GM23338 (cell line): ENCODE data around the gene DACT2. TPM values are rescaled to one million over a fixed set of nuclear protein-coding genes. Genes with fewer than 3 reads are reported as not detected.

Experiments
- ATAC-seq: fragments of 200-7000 bp; cut with Tn5 transposase; 3 replicates; pipeline ENCODE4 v1.9.1; 2020
- DNase-seq: peaks from one replicate; pipeline ENCODE4 v3.0.0-alpha.2; 2015; ENCODE audit warnings: low spot score
- H2AFZ ChIP-seq: fragments of 200-600 bp; sonication (generic); 2 replicates; pipeline ENCODE4 v1.8.0; 2016; ENCODE audit warnings: antibody characterized with exemption, mild to moderate bottlenecking, moderate library complexity
- H3F3A ChIP-seq: fragments of 200-600 bp; sonication (generic); replicated peaks from 2 replicates; pipeline ENCODE4 v1.8.0; 2017; ENCODE audit warnings: antibody characterized with exemption, mixed run types, low read depth
- H3K27ac ChIP-seq: fragments of 200-600 bp; sonication (generic); 2 replicates; pipeline ENCODE4 v1.6.1; 2016; ENCODE audit warnings: low read depth
- H3K27me3 ChIP-seq: fragments of 200-600 bp; sonication (generic); 2 replicates; pipeline ENCODE4 v1.8.0; 2016; ENCODE audit warnings: mild to moderate bottlenecking, mixed run types, moderate library complexity; ENCODE audit not compliant: insufficient read depth
- H3K36me3 ChIP-seq: fragments of 200-600 bp; sonication (generic); 2 replicates; pipeline ENCODE4 v1.8.0; 2016; ENCODE audit warnings: mild to moderate bottlenecking; ENCODE audit not compliant: insufficient read depth
- H3K4me1 ChIP-seq: fragments of 200-600 bp; sonication (generic); 2 replicates; pipeline ENCODE4 v1.8.0; 2016; ENCODE audit warnings: mild to moderate bottlenecking, moderate library complexity; ENCODE audit not compliant: insufficient read depth
- H3K4me2 ChIP-seq: fragments of 200-600 bp; sonication (generic); 2 replicates; pipeline ENCODE4 v1.7.1; 2017; ENCODE audit warnings: mixed run types
- H3K4me3 ChIP-seq: fragments of 200-600 bp; sonication (generic); 2 replicates; pipeline ENCODE4 v1.6.1; 2016; ENCODE audit warnings: mixed run types
- H3K79me2 ChIP-seq: fragments of 200-600 bp; sonication (generic); replicated peaks from 2 replicates; pipeline ENCODE4 v1.8.0; 2017; ENCODE audit warnings: mild to moderate bottlenecking; ENCODE audit not compliant: insufficient read depth
- H3K9me2 ChIP-seq: fragments of 200-600 bp; sonication (generic); 2 replicates; pipeline ENCODE4 v1.8.0; 2017; ENCODE audit not compliant: insufficient read depth
- H4K20me1 ChIP-seq: fragments of 200-600 bp; sonication (generic); replicated peaks from 2 replicates; pipeline ENCODE4 v1.8.0; 2017; ENCODE audit warnings: mild to moderate bottlenecking; ENCODE audit not compliant: insufficient read depth
- H3K27ac Mint-ChIP-seq: 2 replicates; pipeline ENCODE4 v1.8.0; 2020; ENCODE audit warnings: inconsistent platforms, mild to moderate bottlenecking, moderate library complexity, mixed read lengths
- H3K27me3 Mint-ChIP-seq: 3 replicates; pipeline ENCODE4 v1.8.0; 2022; ENCODE audit warnings: low read depth, mild to moderate bottlenecking, moderate library complexity, mixed read lengths, inconsistent platforms; ENCODE audit not compliant: insufficient read depth, poor library complexity
- H3K36me3 Mint-ChIP-seq: 3 replicates; pipeline ENCODE4 v1.8.0; 2021; ENCODE audit warnings: low read depth, mild to moderate bottlenecking, inconsistent platforms, moderate library complexity, mixed read lengths
- H3K4me1 Mint-ChIP-seq: 3 replicates; pipeline ENCODE4 v1.8.0; 2020; ENCODE audit warnings: mild to moderate bottlenecking, inconsistent platforms, mixed read lengths
- H3K4me3 Mint-ChIP-seq: 3 replicates; pipeline ENCODE4 v1.8.0; 2021; ENCODE audit warnings: moderate library complexity, mild to moderate bottlenecking, inconsistent platforms, mixed read lengths
- H3K9me3 Mint-ChIP-seq: 3 replicates; pipeline ENCODE4 v1.8.0; 2020; ENCODE audit warnings: moderate library complexity, mild to moderate bottlenecking, inconsistent platforms, mixed read lengths
- EZH2 ChIP-seq: fragments of 200-600 bp; sonication (generic); IDR thresholded peaks from one replicate; pipeline ENCODE4 v1.8.0; 2017; ENCODE audit warnings: antibody characterized with exemption, mild to moderate bottlenecking, low read depth; ENCODE audit not compliant: unreplicated experiment
- EZH2phosphoT487 ChIP-seq: fragments of 200-600 bp; sonication (generic); IDR thresholded peaks from one replicate; pipeline ENCODE4 v1.8.1; 2018; ENCODE audit warnings: antibody characterized with exemption; ENCODE audit not compliant: unreplicated experiment
- JUNB ChIP-seq: IDR thresholded peaks from one replicate; pipeline ENCODE4 v1.6.1; 2016; ENCODE audit warnings: antibody characterized with exemption; ENCODE audit not compliant: unreplicated experiment
- STAT1 ChIP-seq: IDR thresholded peaks from one replicate; pipeline ENCODE4 v1.6.1; 2016; ENCODE audit warnings: antibody characterized with exemption; ENCODE audit not compliant: unreplicated experiment
- ZNF114 ChIP-seq: fragments of 250-450 bp; sonication (Bioruptor Pico); IDR thresholded peaks from 2 replicates; pipeline ENCODE4 v1.5.0; 2020; ENCODE audit warnings: mild to moderate bottlenecking, moderate library complexity
- polyA plus RNA-seq: library from polyadenylated mRNA; unstranded; fragments of >200 nt; fragmentation: Nextera tagmentation; extraction: Ambion mirVana; gene quantifications from 2 replicates; pipeline ENCODE4 v1.2.1, GENCODE V29; 2016
- total RNA-seq: library from RNA; depleted of rRNA; stranded (reverse); fragments of >200 nt; shearing (Covaris generic); gene quantifications from 2 replicates; pipeline ENCODE4 v1.2.3, GENCODE V29; 2014
- TF ChIP-seq, protein P1 (sequence below): fragments of 250-450 bp; sonication (Bioruptor Pico); IDR thresholded peaks from 2 replicates; pipeline ENCODE4 v1.5.0; 2020; ENCODE audit warnings: mild to moderate bottlenecking, moderate library complexity
- TF ChIP-seq, protein P2 (sequence below): IDR thresholded peaks from one replicate; pipeline ENCODE4 v1.6.1; 2018; ENCODE audit warnings: antibody characterized with exemption; ENCODE audit not compliant: unreplicated experiment
- TF ChIP-seq, protein P3 (sequence below): IDR thresholded peaks from 2 replicates; pipeline ENCODE4 v1.6.1; 2016; ENCODE audit warnings: antibody characterized with exemption
- TF ChIP-seq, protein P4 (sequence below), 2 experiments: fragments of 200-600 bp in 1 of 2; sonication (generic) in 1 of 2; conservative IDR thresholded peaks; 2 replicates each; pipeline versions ENCODE4 v1.5.1 to v1.6.1; 2016 to 2017; ENCODE audit warnings: antibody characterized with exemption in 2 of 2, low read depth in 2 of 2, mild to moderate bottlenecking in 2 of 2, moderate library complexity in 1 of 2

The DACT2 gene
- total and polyA plus RNA-seq, 2 experiments from 2014 or later, result 1.8 to 10.6 TPM

DNA sequence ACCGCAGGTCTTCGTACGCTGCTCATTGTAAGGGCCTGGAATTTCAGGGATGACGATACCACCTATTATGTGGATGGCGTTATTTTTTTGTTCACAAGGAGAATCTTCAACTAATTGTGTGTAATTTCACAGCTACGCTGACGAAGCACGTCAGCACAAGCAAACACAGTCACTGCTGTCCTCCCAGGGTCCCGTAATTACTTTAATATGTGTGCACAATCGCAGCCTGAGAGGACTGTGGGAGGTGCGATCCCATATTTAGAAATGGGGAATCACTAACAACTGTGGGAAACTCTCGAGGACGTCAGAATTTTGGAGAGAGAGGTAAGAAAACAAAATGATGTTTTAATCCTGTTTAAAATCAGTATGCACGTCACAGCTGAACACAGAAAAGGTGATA is 40.2 kb upstream of the DACT2 start (continued):
- TF ChIP-seq, protein P1, sequence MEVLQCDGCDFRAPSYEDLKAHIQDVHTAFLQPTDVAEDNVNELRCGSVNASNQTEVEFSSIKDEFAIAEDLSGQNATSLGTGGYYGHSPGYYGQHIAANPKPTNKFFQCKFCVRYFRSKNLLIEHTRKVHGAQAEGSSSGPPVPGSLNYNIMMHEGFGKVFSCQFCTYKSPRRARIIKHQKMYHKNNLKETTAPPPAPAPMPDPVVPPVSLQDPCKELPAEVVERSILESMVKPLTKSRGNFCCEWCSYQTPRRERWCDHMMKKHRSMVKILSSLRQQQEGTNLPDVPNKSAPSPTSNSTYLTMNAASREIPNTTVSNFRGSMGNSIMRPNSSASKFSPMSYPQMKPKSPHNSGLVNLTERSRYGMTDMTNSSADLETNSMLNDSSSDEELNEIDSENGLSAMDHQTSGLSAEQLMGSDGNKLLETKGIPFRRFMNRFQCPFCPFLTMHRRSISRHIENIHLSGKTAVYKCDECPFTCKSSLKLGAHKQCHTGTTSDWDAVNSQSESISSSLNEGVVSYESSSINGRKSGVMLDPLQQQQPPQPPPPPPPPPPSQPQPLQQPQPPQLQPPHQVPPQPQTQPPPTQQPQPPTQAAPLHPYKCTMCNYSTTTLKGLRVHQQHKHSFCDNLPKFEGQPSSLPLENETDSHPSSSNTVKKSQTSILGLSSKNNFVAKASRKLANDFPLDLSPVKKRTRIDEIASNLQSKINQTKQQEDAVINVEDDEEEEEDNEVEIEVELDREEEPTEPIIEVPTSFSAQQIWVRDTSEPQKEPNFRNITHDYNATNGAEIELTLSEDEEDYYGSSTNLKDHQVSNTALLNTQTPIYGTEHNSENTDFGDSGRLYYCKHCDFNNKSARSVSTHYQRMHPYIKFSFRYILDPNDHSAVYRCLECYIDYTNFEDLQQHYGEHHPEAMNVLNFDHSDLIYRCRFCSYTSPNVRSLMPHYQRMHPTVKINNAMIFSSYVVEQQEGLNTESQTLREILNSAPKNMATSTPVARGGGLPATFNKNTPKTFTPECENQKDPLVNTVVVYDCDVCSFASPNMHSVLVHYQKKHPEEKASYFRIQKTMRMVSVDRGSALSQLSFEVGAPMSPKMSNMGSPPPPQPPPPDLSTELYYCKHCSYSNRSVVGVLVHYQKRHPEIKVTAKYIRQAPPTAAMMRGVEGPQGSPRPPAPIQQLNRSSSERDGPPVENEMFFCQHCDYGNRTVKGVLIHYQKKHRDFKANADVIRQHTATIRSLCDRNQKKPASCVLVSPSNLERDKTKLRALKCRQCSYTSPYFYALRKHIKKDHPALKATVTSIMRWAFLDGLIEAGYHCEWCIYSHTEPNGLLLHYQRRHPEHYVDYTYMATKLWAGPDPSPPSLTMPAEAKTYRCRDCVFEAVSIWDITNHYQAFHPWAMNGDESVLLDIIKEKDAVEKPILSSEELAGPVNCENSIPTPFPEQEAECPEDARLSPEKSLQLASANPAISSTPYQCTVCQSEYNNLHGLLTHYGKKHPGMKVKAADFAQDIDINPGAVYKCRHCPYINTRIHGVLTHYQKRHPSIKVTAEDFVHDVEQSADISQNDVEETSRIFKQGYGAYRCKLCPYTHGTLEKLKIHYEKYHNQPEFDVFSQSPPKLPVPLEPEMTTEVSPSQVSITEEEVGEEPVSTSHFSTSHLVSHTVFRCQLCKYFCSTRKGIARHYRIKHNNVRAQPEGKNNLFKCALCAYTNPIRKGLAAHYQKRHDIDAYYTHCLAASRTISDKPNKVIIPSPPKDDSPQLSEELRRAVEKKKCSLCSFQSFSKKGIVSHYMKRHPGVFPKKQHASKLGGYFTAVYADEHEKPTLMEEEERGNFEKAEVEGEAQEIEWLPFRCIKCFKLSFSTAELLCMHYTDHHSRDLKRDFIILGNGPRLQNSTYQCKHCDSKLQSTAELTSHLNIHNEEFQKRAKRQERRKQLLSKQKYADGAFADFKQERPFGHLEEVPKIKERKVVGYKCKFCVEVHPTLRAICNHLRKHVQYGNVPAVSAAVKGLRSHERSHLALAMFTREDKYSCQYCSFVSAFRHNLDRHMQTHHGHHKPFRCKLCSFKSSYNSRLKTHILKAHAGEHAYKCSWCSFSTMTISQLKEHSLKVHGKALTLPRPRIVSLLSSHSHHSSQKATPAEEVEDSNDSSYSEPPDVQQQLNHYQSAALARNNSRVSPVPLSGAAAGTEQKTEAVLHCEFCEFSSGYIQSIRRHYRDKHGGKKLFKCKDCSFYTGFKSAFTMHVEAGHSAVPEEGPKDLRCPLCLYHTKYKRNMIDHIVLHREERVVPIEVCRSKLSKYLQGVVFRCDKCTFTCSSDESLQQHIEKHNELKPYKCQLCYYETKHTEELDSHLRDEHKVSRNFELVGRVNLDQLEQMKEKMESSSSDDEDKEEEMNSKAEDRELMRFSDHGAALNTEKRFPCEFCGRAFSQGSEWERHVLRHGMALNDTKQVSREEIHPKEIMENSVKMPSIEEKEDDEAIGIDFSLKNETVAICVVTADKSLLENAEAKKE (CRISPR knock-in tag), result no peak
- TF ChIP-seq JUNB, result no peak

DNA sequence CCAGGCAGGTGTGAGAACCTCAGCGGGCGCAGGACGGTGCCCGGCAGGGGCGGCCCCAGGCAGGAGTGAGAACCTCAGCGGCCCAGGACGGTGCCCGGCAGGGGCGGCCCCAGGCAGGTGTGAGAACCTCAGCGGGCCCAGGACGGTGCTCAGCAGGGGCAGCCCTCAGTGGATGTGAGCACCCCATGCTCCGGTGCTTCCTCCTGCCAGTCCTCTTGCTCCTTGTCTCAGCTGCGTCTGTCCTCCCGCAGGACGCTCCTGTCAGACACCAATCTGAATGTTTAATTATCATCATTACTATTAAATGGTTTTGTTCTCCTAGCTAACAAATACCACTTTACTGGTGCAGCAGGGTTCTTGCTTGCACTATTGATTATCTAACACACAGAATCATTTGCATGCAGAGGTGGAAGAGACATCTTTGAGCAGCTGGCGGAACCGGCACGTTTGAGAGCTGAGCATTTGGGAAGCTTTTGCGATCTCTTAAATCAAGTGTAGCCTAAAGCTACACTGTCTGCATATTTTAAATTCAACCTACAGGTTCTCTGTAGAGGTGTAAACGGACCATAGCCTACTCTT is 39.4 kb upstream of the DACT2 start:
- ATAC-seq, result no peak
- H3K27ac Mint-ChIP-seq, result no peak overlapping the region
- TF ChIP-seq, protein P2, sequence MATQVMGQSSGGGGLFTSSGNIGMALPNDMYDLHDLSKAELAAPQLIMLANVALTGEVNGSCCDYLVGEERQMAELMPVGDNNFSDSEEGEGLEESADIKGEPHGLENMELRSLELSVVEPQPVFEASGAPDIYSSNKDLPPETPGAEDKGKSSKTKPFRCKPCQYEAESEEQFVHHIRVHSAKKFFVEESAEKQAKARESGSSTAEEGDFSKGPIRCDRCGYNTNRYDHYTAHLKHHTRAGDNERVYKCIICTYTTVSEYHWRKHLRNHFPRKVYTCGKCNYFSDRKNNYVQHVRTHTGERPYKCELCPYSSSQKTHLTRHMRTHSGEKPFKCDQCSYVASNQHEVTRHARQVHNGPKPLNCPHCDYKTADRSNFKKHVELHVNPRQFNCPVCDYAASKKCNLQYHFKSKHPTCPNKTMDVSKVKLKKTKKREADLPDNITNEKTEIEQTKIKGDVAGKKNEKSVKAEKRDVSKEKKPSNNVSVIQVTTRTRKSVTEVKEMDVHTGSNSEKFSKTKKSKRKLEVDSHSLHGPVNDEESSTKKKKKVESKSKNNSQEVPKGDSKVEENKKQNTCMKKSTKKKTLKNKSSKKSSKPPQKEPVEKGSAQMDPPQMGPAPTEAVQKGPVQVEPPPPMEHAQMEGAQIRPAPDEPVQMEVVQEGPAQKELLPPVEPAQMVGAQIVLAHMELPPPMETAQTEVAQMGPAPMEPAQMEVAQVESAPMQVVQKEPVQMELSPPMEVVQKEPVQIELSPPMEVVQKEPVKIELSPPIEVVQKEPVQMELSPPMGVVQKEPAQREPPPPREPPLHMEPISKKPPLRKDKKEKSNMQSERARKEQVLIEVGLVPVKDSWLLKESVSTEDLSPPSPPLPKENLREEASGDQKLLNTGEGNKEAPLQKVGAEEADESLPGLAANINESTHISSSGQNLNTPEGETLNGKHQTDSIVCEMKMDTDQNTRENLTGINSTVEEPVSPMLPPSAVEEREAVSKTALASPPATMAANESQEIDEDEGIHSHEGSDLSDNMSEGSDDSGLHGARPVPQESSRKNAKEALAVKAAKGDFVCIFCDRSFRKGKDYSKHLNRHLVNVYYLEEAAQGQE, result no peak
- TF ChIP-seq ZNF114 (no peak), STAT1 (no peak), JUNB (no peak), EZH2 (no peak), EZH2phosphoT487 (no peak)
- TF ChIP-seq, protein P3, sequence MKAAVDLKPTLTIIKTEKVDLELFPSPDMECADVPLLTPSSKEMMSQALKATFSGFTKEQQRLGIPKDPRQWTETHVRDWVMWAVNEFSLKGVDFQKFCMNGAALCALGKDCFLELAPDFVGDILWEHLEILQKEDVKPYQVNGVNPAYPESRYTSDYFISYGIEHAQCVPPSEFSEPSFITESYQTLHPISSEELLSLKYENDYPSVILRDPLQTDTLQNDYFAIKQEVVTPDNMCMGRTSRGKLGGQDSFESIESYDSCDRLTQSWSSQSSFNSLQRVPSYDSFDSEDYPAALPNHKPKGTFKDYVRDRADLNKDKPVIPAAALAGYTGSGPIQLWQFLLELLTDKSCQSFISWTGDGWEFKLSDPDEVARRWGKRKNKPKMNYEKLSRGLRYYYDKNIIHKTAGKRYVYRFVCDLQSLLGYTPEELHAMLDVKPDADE, result no peak
- TF ChIP-seq, protein P4, sequence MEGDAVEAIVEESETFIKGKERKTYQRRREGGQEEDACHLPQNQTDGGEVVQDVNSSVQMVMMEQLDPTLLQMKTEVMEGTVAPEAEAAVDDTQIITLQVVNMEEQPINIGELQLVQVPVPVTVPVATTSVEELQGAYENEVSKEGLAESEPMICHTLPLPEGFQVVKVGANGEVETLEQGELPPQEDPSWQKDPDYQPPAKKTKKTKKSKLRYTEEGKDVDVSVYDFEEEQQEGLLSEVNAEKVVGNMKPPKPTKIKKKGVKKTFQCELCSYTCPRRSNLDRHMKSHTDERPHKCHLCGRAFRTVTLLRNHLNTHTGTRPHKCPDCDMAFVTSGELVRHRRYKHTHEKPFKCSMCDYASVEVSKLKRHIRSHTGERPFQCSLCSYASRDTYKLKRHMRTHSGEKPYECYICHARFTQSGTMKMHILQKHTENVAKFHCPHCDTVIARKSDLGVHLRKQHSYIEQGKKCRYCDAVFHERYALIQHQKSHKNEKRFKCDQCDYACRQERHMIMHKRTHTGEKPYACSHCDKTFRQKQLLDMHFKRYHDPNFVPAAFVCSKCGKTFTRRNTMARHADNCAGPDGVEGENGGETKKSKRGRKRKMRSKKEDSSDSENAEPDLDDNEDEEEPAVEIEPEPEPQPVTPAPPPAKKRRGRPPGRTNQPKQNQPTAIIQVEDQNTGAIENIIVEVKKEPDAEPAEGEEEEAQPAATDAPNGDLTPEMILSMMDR (conservative IDR thresholded peaks at IDR 0.05; ENCODE audit: low read depth in 2 of 2), result no peak

More for the DNA sequence above, 39.4 kb upstream of the DACT2 start:
- Histone ChIP-seq H3K4me3 (no peak overlapping the region), H3K27me3 (no peaks in the 10 kb centered on the region), H3K79me2 (no peaks in the 10 kb centered on the region), H3K4me2 (no peak overlapping the region), H3K36me3 (no peaks in the 10 kb centered on the region), H3K9me2 (no peaks in the 10 kb centered on the region), H3K4me1 (no peaks in the 10 kb centered on the region), H4K20me1 (no peaks in the 10 kb centered on the region), H3K27ac (no peak overlapping the region), H2AFZ (peak overlapping the region; percentile 28; the same call in 1 of the 2 replicates), H3F3A (no peaks in the 10 kb centered on the region)
- no peak overlapping the region for H3K4me3 Mint-ChIP-seq
- DNase-seq, result no peak
- H3K36me3 Mint-ChIP-seq, result peaks cover 11% of the 10 kb centered on the region; the same call in 2 of the 3 replicates
- H3K9me3 Mint-ChIP-seq, result peaks cover 20% of the 10 kb centered on the region
- H3K27me3 Mint-ChIP-seq, result peaks cover 6% of the 10 kb centered on the region
- peaks cover 8% of the 10 kb centered on the region for H3K4me1 Mint-ChIP-seq
